Body of pancreas (tissue), 4 donors: ENCODE measurements around the gene GPRIN2.

Experiments used
- POLR2A ChIP-seq, 3 donors: fragments of 450-650 bp; IDR thresholded peaks; one replicate each; pipeline ENCODE4 v1.6.1; 2016; ENCODE audit warnings: antibody characterized with exemption in 3 of 3, mild to moderate bottlenecking in 2 of 3
- TF ChIP-seq, protein P1 (sequence below), 7 experiments: fragments of 450-650 bp in 4 of 7; fragments of 200-600 bp in 3 of 7; sonication (generic) in 3 of 7; IDR thresholded peaks; one replicate each; pipeline ENCODE4 v1.5.1; 2016 to 2019; ENCODE audit warnings: antibody characterized with exemption in 7 of 7

DNA sequence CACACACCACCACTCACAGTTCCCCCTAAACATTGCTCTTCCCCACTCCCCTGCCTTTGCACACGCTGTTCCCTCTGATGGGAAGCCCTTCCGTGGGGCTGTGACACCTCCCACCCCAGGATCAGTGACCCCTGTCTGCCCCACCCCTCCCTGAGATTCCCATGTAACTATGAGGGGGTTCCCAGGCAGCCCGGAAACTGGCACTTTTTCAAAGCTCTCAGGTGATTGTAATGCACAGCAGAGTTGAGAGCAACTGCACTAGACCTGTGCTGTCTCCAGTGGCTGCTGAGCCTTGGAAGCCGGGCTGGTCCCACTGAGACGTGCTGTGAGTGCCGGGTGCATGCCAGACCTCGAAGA lies 29.8 kb downstream of the GPRIN2 start:
- TF ChIP-seq, protein P1, sequence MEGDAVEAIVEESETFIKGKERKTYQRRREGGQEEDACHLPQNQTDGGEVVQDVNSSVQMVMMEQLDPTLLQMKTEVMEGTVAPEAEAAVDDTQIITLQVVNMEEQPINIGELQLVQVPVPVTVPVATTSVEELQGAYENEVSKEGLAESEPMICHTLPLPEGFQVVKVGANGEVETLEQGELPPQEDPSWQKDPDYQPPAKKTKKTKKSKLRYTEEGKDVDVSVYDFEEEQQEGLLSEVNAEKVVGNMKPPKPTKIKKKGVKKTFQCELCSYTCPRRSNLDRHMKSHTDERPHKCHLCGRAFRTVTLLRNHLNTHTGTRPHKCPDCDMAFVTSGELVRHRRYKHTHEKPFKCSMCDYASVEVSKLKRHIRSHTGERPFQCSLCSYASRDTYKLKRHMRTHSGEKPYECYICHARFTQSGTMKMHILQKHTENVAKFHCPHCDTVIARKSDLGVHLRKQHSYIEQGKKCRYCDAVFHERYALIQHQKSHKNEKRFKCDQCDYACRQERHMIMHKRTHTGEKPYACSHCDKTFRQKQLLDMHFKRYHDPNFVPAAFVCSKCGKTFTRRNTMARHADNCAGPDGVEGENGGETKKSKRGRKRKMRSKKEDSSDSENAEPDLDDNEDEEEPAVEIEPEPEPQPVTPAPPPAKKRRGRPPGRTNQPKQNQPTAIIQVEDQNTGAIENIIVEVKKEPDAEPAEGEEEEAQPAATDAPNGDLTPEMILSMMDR (IDR thresholded peaks at IDR 0.05) = no peak
- no peak for TF ChIP-seq POLR2A (IDR thresholded peaks at IDR 0.05)
